Umbilical cord (tissue), 2 donors: ENCODE results near the gene FAM169A. TPM values are rescaled to one million over a fixed set of nuclear protein-coding genes. Genes with fewer than 3 reads are reported as not detected.
"Not testable (repeated sequence)": the region's sequence is repeated elsewhere in the genome, so short reads cannot be mapped to it uniquely, and the experiment has no call there.

Experiments
- DNase-seq: peaks from one replicate; pipeline ENCODE4 v3.0.0-alpha.2; 2015; ENCODE audit warnings: low spot score
- total RNA-seq: library from RNA; depleted of rRNA; stranded (reverse); fragments of >200 nt; gene quantifications from one replicate; pipeline ENCODE4 v1.2.3, GENCODE V29; 2014; ENCODE audit warnings: low replicate concordance; ENCODE audit not compliant: insufficient read depth

Gene FAM169A
- total RNA-seq, 1 donor from 2014 or later, result 5.3 TPM

- DNase-seq, result not testable (repeated sequence)
These were observed 3.2 kb upstream of the FAM169A start for GRCh38 chr5:74869414-74869813.

DNA sequence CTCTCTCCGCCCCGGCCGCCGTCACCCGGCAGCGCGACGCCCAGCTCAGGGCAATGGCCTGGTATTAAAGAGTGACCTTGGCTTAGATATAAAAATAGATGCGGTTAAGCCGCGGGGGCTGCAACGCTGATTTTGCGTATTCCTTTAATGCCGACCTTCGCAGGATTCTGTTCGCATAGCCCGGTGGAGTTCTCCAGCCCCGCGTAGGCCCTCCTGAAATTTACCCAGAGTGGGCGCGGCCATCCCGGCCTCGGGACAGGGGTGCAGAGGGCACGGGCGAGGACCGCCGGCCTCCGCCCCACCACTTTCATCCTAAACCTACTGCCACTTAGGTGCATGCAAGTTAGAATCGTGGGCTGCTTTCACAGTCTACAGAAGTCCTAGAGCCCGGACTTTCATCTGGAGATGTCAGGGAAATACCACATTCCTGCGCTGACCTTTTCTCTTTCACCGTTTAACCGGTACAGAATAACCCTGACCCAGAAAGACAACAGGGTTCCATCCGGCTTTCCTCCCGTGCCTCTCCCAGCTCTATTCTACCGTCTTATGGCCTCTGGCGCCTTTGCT lies 492 bp upstream of the FAM169A start:
- DNase-seq, result no peak

- no peak for DNase-seq
These were observed 857 bp downstream of the FAM169A start for GRCh38 chr5:74865256-74865803.

DNA sequence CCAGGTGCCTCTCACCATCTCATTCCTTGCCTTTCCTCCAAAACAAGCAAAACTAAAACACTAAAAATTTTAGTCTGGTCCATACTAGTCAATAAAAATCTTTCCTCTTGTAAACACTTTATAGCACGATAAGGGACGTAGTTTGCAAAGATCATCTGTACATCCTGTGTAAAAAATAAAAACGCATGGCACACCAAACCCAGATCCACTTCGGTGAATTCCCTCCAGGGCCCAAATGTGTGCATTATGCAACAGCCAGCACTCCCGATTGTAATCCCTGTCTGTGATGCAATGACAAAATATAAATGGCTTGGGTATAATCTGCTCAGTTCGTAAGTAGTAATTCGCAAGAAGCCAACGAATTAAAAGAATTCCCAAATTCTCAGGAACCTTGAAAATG lies 1.4 kb downstream of the FAM169A start:
- DNase-seq, result no peak

- DNase-seq, result no peak
These were observed 2.5 kb downstream of the FAM169A start for GRCh38 chr5:74863726-74864125.

DNA sequence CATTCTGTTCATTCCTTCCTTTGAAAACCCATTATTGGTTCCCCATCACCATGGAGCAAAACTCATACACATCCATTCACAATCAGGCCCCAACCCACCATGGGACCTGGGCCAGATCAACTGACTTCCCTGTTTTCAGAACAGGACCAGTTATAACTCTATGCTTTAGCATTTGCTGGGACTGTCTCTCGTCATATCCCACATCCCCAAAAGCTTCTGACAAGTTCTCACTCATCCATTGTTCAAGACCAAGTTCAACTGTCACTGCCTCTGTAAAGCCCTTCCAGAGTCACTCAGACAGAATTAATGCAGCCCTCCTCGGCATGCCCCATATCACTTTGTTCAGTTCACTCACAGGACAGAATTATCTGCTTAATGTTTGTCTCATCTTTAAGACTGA lies 4.0 kb downstream of the FAM169A start:
- DNase-seq, result no peak

DNA sequence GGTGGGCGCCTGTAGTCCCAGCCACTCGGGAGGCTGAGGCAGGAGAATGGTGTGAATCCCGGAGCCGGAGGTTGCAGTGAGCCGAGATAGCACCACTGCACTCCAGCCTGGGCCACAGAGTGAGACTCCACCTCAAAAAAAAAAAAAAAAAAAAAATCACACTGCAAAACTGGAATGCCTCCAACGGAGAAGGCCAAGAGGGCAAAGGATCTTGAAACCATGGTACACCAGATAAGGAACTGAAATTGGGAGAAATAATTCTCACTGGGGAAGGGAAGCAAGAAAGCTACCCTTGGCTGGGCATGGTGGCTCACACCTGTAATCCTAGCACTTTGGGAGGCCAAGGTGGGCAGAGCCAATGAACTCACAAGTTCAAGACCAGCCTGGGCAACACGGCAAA lies 9.2 kb downstream of the FAM169A start:
- not testable (repeated sequence) for DNase-seq

GRCh38 chr5:74853256-74853655 lies 12.9 kb downstream of the FAM169A start:
- DNase-seq, result no peak

DNA sequence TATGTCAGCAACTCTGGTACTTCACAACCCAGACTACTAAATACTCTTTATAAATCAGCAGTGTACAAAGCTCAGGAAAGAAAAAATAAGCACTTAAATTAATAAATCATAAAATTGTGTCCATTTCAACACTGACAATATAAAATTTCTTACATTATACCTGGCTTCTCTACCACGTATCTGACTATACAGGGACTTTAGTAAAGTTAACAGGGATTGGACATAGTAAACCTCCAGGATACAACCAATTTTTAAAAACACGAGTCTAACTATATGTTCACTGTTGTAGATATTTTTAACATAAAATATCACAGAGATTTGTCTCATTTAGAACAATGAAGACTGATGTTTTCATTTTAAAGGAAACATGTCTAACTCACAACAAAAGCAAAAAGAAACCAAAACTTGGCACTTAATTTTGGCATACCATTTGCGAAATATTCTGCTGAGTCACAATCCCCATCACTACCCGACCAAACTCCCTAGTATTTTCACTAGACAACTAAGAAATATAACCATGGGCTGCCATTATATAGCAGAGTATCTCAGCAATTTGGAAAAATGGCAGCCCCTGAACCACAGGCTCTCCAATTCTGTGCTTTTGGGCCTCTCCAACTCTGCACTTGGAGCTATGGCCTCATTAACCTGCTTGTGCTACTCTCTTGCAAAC lies 14.4 kb downstream of the FAM169A start:
- no peak for DNase-seq

- DNase-seq, result no peak
These were observed 15.3 kb downstream of the FAM169A start for GRCh38 chr5:74850789-74851425.

DNA sequence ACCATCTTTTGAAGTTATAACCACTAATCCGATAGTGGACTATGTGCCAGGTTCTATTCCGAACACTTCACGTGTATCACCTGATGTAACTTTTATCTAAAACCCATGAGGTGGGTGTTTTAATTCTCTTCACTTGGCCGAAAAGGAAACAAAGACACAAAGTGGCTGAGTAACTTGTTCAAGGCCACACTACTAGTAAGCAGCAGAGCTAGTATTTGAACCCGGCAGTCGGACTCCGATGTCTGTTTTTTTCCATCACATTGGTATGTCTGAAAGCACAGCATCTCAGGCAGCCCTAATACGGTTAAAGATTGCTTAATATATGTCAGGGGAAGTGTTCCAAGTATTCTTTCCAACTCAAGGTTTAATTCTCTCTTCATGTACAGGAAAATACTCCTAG lies 16.2 kb downstream of the FAM169A start:
- peak; percentile 82 for DNase-seq

- DNase-seq, result peak; percentile 80
These were observed 17.6 kb downstream of the FAM169A start for GRCh38 chr5:74848553-74849025.

DNA sequence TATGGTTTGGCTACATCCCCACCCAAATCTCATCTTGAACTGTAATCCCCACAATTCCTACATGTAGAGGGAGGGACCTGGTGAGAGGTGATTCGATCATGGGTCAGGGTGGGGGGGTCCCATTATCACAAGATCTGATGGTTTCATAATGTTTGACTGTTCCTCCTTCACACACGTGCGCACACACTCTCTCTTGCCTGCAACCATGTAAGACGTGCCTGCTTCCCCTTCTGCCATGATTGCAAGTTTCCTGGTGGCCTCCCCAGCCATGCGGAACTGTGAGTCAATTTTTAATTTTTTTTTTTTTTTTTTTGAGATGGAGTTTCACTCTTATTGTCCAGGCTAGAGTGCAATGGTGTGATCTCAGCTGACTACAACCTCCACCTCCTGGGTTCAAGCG lies 27.0 kb downstream of the FAM169A start:
- DNase-seq, result no peak

- no peak for DNase-seq
These were observed 27.9 kb downstream of the FAM169A start for GRCh38 chr5:74838262-74838661.

GRCh38 chr5:74837115-74837514 lies 29.1 kb downstream of the FAM169A start:
- DNase-seq, result no peak

GRCh38 chr5:74833537-74834266 lies 32.5 kb downstream of the FAM169A start:
- no peak for DNase-seq

GRCh38 chr5:74829413-74829812 lies 36.8 kb downstream of the FAM169A start:
- DNase-seq, result no peak

GRCh38 chr5:74822288-74822687 lies 43.9 kb downstream of the FAM169A start:
- no peak for DNase-seq

GRCh38 chr5:74816875-74817274 lies 49.3 kb downstream of the FAM169A start:
- no peak for DNase-seq

- no peak for DNase-seq
These were observed 55.3 kb downstream of the FAM169A start for GRCh38 chr5:74810915-74811314.

DNA sequence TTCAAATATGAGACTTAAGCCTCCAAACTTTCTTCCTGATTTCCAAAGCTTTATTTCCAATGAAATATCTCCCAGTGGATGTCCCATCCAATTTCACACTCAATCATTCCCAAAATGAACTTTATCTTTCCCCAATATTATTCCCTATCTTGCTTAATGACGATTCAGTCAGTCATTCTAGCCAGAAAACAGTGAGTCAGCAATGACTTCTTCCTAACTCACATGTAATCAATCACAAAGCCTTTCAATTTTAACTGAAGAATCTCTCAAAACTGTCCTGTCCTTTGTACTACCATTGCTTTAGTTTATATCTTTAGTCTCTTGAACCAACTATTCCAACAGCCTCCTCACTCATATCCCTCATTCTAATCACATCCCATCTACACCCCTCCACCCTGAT lies 64.2 kb downstream of the FAM169A start:
- no peak for DNase-seq

- DNase-seq, result no peak
These were observed 65.0 kb downstream of the FAM169A start for GRCh38 chr5:74801197-74801596.
